Occipital lobe (tissue), 2 donors: ENCODE data around the gene RNASE7. TPM values are rescaled to one million over a fixed set of nuclear protein-coding genes. Genes with fewer than 3 reads are reported as not detected.
"Not testable (repeated sequence)": the region's sequence is repeated elsewhere in the genome, so short reads cannot be mapped to it uniquely, and the experiment has no call there.

Experiments used
- DNase-seq: peaks from one replicate; lab custom pipeline; 2025; lab: John Stamatoyannopoulos, UW
- total RNA-seq: library from RNA; depleted of rRNA; stranded (reverse); fragments of >200 nt; gene quantifications from one replicate; pipeline ENCODE4 v1.2.3, GENCODE V29; 2014

The RNASE7 gene
- total RNA-seq, 1 donor from 2014 or later: not detected

GRCh38 chr14:21023174-21023573 lies 19.0 kb upstream of the RNASE7 start:
- no peak for DNase-seq

- no peak for DNase-seq
Observed at GRCh38 chr14:21023817-21024584, 18.2 kb upstream of the RNASE7 start.

GRCh38 chr14:21024585-21025370 lies 17.4 kb upstream of the RNASE7 start, which contains the start of gene NDRG2:
TSS of gene NDRG2 (minus strand) at chr14:21025061. CDS start at chr14:21023315, 1,746 bp downstream.
- peak; percentile 66 for DNase-seq

GRCh38 chr14:21025371-21026273 lies 16.5 kb upstream of the RNASE7 start:
- peak; percentile 60 for DNase-seq

DNA sequence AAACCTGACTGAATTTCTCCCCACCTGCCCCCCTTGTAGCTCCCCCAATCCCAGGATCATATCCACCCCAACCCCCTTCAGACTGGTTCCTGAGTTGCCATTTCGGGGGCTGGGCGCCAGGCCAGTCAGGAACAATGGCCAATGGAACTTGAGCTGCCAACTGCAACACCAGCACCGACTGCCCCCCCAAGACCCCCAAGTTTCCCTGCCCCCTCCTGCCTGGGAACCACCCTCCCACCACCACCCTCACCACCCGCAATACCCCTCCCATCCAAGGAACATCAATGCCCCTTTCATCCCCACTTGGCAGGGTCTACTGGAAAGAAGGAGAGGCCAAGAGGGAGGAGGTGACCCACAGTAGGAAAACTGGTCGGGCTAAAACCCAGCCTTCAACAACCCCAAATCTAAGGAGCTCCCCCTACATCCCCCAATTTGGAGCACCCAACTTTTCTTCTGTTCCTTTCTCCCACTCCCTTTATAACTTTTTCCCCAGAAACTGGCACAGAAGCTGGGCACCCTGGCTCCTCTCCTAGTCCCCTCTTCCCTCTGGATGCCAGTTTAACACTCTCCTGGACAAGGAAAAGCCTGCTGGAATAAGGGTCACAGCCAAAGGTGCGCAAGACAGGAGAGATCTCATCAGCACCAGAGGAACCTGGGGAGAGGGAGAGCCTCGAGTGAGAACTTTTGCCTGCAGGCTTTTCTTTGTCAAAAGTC lies 15.7 kb upstream of the RNASE7 start:
- peak; percentile 67 for DNase-seq

DNA sequence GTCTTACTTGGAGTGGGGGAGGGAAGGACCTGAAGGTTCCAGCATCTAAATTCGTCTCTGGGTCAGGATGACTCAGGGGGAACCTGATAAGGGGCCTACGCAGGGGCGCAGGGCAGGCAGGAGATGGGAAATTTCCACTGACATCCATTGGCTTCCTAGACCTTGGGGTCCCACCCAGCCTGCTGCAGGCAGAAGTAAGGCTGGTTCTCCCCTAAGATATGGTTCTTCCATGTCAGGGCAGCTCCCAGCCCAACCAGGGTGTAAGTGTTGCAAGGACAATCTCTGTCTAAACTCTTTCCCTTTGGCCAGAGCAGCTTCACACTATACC lies 15.2 kb upstream of the RNASE7 start:
- no peak for DNase-seq

GRCh38 chr14:21029917-21030316 lies 12.2 kb upstream of the RNASE7 start, which contains the start of gene TPPP2:
TSS of gene TPPP2 (plus strand) at chr14:21030217. CDS start at chr14:21030582, 365 bp downstream.
- DNase-seq: no peak

DNA sequence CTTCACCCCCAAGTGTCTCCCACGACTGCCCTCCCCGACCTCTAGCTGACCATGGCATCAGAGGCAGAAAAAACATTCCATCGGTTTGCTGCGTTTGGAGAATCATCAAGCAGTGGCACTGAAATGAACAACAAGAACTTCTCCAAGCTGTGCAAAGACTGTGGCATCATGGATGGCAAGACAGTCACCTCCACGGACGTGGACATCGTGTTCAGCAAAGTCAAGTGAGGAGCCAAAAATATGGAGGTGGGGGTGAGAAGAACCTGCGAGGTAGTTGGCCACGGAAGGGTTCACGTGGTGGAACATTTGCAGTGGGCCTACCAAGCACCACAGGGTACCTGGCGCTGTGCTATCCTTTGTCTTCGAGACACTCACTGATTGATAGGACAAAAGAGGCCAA lies 11.6 kb upstream of the RNASE7 start:
- no peak for DNase-seq

DNA sequence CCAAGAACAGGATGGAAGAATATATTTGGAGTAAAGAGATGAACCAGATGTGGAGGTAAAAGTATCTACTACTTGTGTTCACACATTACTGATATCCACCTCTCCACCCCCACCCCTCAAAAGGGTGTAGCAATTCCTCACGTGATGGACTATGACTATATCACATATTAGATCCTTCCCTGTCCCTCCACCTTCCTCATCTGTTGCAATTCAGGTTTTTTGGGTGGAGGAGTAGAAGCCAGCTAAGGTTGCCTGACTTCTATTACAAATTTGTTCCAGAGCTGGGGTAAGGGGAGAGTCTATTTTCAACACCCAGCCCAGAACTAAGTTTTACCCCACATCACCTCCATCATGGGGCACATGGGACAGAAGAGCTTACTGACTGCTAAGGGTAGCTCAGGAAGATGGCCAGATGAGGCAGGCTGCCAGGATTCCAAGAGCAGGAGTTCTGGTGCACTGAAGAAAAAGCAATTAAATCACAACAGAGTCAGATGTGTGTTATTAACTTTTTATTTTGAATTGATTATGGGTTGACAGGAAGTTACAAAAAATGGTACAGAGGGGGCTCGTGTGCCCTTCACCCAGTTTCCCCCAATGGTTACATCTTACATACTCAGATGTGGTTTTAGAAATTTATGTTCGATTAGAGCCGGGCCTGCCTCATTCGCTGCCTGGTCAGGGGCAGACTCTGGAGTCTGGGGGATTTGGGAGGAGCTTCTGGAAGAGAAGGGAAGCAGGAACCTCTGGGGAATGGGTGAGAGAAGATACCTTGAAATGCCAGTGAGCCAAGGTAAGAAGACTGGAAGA lies 9.6 kb upstream of the RNASE7 start:
- DNase-seq: no peak

DNA sequence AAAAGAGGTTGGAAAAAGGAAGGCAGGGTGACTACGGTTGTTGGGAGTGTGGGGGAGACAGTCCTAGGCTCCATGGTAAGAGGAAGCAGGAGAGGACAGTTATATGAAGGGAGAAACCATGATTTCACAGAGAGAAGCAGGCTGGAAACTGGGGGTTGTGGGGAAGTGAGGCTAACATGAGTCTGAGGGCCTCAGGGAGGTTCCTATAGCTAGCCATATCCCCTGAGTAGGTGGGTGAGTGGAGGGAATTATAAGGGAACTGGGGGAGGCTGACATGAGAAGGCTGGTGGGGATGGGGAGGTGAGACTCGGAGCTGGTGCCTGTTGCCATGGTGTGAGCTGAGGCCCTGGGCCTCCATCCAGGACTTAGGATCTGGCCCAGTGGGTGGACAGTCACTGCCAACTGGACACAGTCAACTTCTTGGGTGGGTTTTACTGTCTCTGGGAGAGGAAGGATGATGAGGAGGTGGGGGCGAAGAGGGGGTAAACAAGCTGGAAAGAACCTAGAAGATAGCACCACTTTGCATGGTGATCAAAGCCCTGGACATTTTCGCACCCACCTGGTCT lies 8.9 kb upstream of the RNASE7 start:
- no peak for DNase-seq

- DNase-seq: no peak
Observed at GRCh38 chr14:21034707-21035106, 7.5 kb upstream of the RNASE7 start, which contains the start of gene RNASE13. TSS of gene RNASE13 (minus strand) at chr14:21034807. CDS start at chr14:21034288, 519 bp downstream.

DNA sequence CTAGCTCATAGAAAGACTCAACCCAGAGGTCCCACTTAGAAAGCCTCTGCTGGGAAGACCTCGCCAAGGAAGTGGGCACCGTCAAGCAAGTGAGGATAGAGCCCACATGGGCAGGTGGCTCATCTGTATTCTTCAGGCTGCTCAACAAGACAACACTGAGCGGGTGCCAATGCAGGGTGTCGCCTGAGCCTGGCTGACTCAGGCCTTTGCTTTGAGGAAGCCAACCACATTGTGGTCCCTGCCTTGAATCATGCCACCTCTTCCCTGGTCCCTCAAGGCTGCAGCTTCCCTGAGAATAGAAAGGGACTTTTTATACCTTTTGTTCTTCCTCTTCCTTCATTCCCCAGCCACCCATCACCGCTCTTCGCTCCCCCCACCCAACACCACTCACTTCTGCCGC lies 5.4 kb upstream of the RNASE7 start:
- no peak for DNase-seq

GRCh38 chr14:21037156-21037555 lies 5.0 kb upstream of the RNASE7 start:
- no peak for DNase-seq

DNA sequence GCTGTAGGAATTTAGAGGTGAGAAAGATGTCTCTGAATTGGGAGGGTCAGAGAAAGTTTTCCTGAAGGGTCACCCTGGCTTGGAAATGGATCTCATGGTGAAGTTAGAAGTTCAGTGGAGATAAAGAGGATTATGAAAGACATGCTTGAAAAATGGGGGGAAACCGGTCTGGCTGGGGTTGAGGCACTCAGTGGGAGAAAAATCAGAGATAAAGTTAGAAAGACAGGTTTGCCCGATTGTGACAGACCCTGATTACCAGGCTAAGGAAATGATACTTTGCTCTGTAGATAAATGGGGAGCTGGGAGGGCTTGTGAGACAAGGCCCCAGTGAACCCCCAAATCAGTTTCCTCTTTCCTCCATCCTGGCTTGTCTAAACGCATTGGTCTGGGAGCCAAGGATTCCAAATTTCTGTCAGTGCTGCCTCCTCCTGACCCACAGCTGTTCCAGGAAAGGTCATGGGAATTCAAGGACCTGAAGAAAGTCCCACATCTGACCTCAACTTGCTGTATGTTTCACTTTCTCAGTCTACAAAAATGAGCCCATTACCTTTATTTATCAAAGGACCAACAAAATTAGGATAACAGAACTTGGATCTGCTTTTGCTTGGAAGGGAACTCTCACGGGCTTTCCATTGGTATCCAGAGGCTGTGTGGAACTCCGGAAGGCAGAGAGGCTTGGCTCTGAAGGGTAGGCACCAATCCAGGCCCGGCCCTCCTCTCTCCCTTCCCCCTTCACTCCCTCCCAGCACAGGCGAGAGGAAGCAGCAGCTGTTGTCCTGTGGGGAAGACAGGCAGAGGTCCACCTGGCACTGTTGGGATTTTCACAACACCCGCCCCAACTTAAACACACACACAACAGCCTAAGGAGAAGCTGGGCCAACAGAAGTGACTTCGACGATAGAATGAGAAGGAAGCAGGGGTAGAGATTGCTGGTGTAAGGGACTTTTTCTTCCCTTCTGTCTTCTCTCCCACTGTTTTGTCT lies 3.4 kb upstream of the RNASE7 start:
- peak; percentile 76 for DNase-seq

DNA sequence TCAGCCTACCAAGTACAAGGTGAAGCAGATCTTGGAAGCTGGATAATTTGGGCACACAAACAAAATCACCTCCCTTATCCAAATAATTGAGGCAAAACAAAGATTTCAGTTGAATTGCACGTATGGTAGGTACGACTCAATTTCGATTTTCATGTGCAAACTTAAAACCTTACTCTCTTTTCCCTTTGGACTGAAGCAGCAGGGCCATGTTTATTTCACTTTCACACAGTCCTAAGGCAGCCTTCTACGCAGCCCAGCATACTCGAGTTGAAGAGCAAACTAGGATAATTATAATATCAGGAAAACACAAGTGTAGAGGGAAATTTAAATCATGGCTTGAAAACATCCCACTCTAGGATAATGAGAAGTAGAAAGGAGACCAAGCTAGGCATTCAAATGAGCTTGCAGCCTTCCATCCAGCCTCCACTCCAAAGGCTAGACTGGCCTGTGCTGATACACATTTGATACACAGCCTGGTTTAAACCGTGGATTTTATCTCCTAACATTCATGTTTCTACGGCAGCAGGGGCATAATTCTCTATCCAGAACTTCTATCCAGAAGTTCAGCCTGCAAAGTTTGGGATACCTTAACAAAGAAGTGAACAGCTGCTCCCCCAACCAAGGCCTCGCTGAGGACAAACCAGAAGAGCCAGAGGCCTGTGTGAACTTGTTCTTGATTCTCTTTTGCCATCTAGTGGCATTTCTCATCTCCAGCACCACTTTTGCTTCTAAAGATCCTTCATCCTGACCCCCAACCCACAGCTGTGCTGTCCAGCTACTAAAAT lies 2.4 kb upstream of the RNASE7 start:
- DNase-seq: no peak

DNA sequence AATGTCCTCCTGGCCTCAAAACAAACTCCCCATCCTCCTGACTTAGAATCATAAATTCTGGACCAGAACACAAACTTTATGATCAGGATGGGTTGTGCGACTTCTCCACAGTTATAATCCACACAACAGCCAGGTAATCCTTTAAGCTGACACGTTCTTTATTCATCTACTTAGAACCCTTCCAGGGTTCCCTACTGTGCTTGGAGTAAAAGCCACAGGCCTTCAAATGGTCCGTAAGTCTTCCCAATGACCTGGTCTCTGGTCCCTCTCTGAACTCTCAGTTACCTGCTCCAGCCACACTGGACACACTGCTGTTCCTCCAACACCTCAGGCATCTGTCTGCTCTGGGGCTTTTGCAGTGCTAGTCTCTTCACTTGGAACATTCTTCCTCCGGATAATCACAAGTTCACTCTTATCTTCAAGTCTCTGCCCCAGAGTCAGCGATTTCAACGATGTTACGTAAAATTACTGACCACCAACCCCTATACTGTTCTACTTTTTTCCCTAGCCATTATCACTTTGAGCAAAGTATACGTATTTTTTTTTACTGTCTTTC lies 1.7 kb upstream of the RNASE7 start:
- no peak for DNase-seq

GRCh38 chr14:21040941-21041340 lies 1.2 kb upstream of the RNASE7 start:
- DNase-seq: not testable (repeated sequence)
